Stimulated activated CD4-positive, alpha-beta T cell treated with anti-CD3 and anti-CD28 coated beads, Interleukin-1b, Interleukin-23, amount 100 ng/mL, for 1 hour (primary cell): ENCODE measurements around the gene AIRE.
"Not testable (repeated sequence)": the region's sequence is repeated elsewhere in the genome, so short reads cannot be mapped to it uniquely, and the experiment has no call there.

Experiments used
- DNase-seq, 2 donors: peaks; one replicate each; pipeline ENCODE4 v3.0.0-alpha.2; 2020; ENCODE audit warnings: low read depth in 2 of 2

The AIRE gene

GRCh38 chr21:44291936-44292811, 6.5 kb downstream of the AIRE start:
- DNase-seq: no peak

GRCh38 chr21:44292812-44293195, 7.1 kb downstream of the AIRE start:
- DNase-seq: no peak

GRCh38 chr21:44293551-44294231, 8.0 kb downstream of the AIRE start:
- DNase-seq: no peak

GRCh38 chr21:44294391-44295162, 8.9 kb downstream of the AIRE start:
- no peak for DNase-seq

GRCh38 chr21:44295163-44295573, 9.5 kb downstream of the AIRE start:
- DNase-seq: no peak

GRCh38 chr21:44295646-44296045, 10.0 kb downstream of the AIRE start:
- no peak for DNase-seq

GRCh38 chr21:44296103-44296519, 10.4 kb downstream of the AIRE start:
- DNase-seq: no peak

GRCh38 chr21:44296916-44297315, 11.2 kb downstream of the AIRE start:
- no peak for DNase-seq

- DNase-seq: peak; percentile 34 to 53
Observed at GRCh38 chr21:44297525-44298290, 12.0 kb downstream of the AIRE start.

- no peak for DNase-seq
Observed at GRCh38 chr21:44298301-44298700, 12.6 kb downstream of the AIRE start.

- no peak for DNase-seq
Observed at GRCh38 chr21:44299085-44299457, 13.4 kb downstream of the AIRE start.

GRCh38 chr21:44299458-44300261, 14.0 kb downstream of the AIRE start, which contains the start of gene PFKL:
Gene PFKL (plus strand): TSS chr21:44300053. CDS start chr21:44300106, 53 bp downstream.
- peak in 1 of 2 donors; percentile 40 for DNase-seq

GRCh38 chr21:44300262-44300959, 14.7 kb downstream of the AIRE start:
- DNase-seq: peak in 1 of 2 donors; percentile 27

- DNase-seq: no peak
Observed at GRCh38 chr21:44301141-44301540, 15.5 kb downstream of the AIRE start.

- DNase-seq: no peak
Observed at GRCh38 chr21:44301961-44302406, 16.3 kb downstream of the AIRE start.

- DNase-seq: not testable (repeated sequence)
Observed at GRCh38 chr21:44302573-44303401, 17.1 kb downstream of the AIRE start.

GRCh38 chr21:44303490-44303981, 17.9 kb downstream of the AIRE start:
- DNase-seq: no peak

GRCh38 chr21:44304011-44304616, 18.4 kb downstream of the AIRE start:
- DNase-seq: no peak
